ENCODE measurements around the gene RGS12. TPM values are rescaled to one million over a fixed set of nuclear protein-coding genes. Genes with fewer than 3 reads are reported as not detected.

RGS12 gene
- total RNA-seq, 3 donors from 2014 or later: 16.4 to 28.9 (median 16.8) TPM

- ATAC-seq: no peak
- H3K4me1 ChIP-seq (ENCODE audit: low read depth): peaks cover 13% of the 10 kb centered on the region
- no peaks in the 10 kb centered on the region for H3K36me3 ChIP-seq (ENCODE audit: low read depth)
- no peak overlapping the region for H3K4me3 ChIP-seq
- no peak for DNase-seq
- intact Hi-C loops (cut with DNase I, micrococcal nuclease): no loop called here
- H3K9me3 ChIP-seq: no peaks in the 10 kb centered on the region
- TF ChIP-seq CTCF (IDR thresholded peaks at IDR 0.05): no peak
Measured at GRCh38 chr4:3313139-3313538, 20.3 kb downstream of the RGS12 start.

- no peak for TF ChIP-seq CTCF (IDR thresholded peaks at IDR 0.05)
- ATAC-seq (no peak), DNase-seq (no peak)
- Histone ChIP-seq H3K9me3 (no peaks in the 10 kb centered on the region), H3K4me1 (ENCODE audit: low read depth) (peaks cover 13% of the 10 kb centered on the region), H3K4me3 (no peak overlapping the region), H3K36me3 (ENCODE audit: low read depth) (no peaks in the 10 kb centered on the region)
- intact Hi-C loops (cut with DNase I, micrococcal nuclease): no loop called here
Measured at GRCh38 chr4:3313556-3314228, 20.9 kb downstream of the RGS12 start.

- no peak for ATAC-seq
- Histone ChIP-seq H3K4me3 (no peak overlapping the region), H3K4me1 (ENCODE audit: low read depth) (peaks cover 13% of the 10 kb centered on the region), H3K36me3 (ENCODE audit: low read depth) (no peaks in the 10 kb centered on the region), H3K9me3 (no peaks in the 10 kb centered on the region)
- no peak for TF ChIP-seq CTCF (IDR thresholded peaks at IDR 0.05)
- no peak for DNase-seq
- intact Hi-C loops (cut with DNase I, micrococcal nuclease): no loop called here
Measured at GRCh38 chr4:3314706-3315260, 22.0 kb downstream of the RGS12 start.

- TF ChIP-seq CTCF (IDR thresholded peaks at IDR 0.05): no peak
- Histone ChIP-seq H3K9me3 (no peaks in the 10 kb centered on the region), H3K36me3 (ENCODE audit: low read depth) (no peaks in the 10 kb centered on the region), H3K4me3 (no peak overlapping the region), H3K4me1 (ENCODE audit: low read depth) (peaks cover 13% of the 10 kb centered on the region)
- intact Hi-C loops (cut with DNase I, micrococcal nuclease): no loop called here
- DNase-seq (no peak), ATAC-seq (no peak)
Measured at GRCh38 chr4:3315566-3315965, 22.7 kb downstream of the RGS12 start.

- TF ChIP-seq CTCF (IDR thresholded peaks at IDR 0.05): no peak
- intact Hi-C loops (cut with DNase I, micrococcal nuclease): no loop called here
- ATAC-seq: no peak
- DNase-seq: no peak
- H3K36me3 ChIP-seq (ENCODE audit: low read depth): no peaks in the 10 kb centered on the region
- no peaks in the 10 kb centered on the region for H3K9me3 ChIP-seq
- H3K4me1 ChIP-seq (ENCODE audit: low read depth): peaks cover 9% of the 10 kb centered on the region
- H3K4me3 ChIP-seq: no peak overlapping the region
Measured at GRCh38 chr4:3316146-3316545, 23.3 kb downstream of the RGS12 start.

Measured in mucosa of descending colon (tissue), 3 donors.